HG02763 (cell line): ENCODE results near the gene TXNRD1.
"Not testable (repeated sequence)": the region's sequence is repeated elsewhere in the genome, so short reads cannot be mapped to it uniquely, and the experiment has no call there.

ENCODE experiments used
- ATAC-seq: cut with Tn5 transposase; IDR thresholded peaks from one replicate; pipeline ENCODE4 v1.9.1; 2021; ENCODE audit warnings: mild to moderate bottlenecking, moderate library complexity; ENCODE audit not compliant: unreplicated experiment

TXNRD1 gene

DNA sequence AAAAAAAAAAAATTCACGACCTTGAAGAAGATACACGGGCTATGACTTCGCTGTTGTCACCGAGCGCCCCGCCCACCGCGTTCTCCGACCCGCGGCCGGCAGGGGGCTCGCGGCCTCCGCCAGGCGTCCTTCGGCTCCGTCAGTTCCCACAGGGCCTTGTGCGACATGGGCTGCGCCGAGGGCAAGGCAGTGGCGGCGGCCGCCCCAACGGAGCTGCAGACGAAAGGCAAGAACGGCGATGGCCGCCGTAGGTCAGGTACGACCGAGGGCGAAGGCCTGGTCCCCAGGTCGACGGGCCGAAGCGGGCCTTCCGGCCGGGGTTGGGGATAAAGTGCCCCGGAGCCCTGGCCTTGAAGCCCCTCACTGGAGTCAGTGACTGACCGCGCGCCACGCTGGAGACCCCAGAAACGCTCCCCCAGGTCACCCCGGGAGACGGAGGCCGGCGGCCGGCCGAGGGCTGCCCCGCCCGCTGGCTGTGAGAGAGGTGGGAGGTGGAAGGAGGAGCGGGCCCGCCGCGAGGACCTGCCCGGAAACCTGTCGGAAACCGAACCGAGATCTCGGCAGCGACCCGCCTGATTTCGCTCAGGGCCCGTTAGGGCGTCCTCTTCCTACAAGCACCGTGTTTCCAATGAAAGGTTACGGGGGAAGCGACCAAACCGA is at the start of gene TXNRD1:
Gene TXNRD1 (plus strand): TSS at position 142 of the 660 bp plus-strand sequence. CDS start 24 bp downstream, at position 166.
- ATAC-seq = peak; percentile 89

DNA sequence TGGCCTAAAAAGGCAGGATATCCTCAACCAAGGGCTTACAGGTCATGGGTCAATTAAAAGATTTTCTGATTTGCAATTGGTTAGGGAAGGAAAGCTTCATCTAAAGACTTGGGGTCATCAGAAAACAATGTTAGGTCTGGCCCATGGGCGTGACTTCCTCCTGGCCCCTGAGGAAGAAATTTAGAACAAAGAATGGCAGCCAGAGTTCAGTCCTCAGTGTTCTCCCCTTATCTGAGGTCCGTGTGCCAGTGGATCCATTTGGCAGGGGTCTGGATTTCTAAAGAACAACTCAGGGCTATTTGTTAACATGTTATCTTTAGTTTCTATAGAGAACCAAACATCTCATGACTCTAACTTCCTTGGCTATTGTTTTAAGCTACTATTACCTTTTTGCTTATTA is 49.8 kb upstream of the TXNRD1 start:
- ATAC-seq = no peak

DNA sequence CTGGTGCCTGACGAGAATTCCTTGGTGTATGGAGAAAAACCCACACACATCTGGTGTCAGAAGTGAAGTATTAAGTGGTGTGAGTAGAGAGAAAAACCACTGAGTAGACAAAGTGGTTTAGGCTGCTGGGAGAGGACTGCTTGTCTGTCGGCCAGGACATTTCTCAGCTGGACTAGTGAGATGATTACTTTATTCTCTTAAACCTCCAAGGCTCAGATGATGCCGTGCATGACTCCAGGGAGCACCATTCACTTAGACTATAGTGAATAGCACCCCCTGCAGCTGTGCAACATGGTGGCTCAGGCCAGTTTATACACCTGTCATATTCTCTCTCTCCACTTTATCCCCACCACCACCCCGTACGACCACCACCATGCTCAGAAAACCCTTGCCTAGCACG is 49.1 kb upstream of the TXNRD1 start:
- no peak for ATAC-seq

DNA sequence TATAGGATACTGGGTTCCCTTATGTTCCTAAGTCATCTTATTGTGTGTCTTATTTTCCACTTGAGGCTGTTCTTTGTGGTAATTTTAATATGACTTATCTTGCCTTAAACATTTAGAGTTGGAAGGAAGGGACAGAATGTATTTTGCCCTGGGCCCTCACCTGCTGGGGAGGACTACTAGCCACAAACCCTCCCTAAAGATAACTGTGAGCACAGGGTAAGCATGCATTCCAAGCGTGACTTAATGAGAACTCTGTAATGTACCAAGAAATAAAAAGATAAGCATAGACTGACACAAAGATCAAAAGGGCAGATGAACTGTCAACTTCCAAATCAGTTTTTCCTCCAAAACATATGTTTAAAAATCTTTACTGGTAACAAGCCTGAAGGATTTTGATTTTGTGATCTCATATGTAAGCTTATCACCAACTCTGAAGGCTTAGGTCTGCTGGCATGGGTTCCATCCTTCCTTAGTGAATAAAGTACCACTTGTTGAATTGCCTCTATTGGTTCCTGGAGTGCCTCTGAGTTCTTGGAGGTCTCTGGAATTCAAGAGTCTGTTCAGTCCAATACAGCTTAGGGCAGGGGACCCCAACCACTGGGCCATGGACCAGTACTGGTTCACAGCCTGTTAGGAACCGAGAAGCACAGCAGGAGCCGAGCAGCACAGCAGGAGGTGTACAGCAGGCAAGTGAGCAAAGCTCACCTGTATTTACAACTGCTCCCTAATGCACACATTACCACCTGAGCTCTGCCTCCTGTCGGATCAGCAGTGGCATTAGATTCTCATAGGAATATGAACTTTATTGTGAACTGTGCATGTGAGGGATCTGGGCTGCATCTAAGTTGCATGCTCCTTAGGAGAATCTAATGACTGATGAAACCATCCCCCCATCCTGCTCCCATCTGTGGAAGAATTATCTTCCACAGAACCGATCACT is 47.8 kb upstream of the TXNRD1 start:
- ATAC-seq = no peak

DNA sequence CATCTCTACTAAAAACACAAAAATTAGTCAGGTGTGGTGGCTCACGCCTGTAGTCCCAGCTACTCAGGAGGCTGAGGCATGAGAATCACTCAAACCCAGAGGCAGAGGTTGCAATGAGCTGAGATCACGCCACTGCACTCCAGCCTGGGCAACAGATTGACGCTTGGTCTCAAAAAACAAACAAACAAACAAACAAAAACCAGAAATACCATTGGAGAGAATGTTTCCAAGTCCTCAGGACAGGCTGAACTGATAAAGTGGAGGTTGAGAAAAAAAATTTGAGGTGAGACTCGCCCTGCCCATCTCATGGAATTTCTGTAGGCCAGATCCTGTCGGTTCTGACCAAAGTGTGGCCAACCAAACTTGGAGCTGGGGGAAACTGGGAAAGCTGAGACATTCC is 47.0 kb upstream of the TXNRD1 start:
- ATAC-seq = no peak

DNA sequence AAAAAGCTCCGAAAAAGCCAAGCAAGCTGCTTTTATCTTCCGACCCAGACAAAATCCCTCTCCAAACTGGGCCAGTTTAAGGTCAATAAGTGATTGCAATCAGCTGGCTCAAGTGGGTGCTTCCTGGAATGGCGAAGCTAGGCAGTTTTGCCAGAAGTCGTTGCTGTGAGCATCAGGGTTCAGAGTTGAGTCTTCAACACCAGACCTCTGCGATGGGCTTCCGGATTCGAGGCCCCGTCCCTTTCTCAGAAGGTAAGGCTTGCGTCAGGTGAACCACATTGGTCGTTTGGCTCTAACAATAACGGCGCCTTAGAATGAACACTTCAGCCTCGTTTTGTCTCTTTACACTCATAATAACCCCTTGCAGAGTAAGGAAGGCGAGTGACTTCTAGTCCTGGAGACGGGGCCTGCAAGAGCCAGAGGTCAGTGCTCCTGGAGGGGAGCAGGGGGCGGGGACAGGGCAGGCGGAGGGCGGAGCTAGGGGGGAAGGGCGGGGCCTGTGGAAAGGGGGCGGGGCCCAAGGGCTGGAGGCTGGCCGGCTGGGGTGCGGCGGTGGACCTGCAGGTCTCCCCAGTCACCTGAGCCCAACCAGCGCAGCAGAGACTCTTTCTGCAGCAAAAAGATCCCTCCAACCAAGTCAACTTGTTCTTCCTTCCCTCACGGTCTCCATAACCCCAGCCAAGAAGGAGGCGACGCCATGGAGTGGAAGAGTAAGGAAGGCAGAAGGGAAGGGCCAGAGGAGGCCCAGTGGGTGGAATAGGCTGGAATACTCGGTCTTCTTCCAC is 43.6 kb upstream of the TXNRD1 start:
- ATAC-seq = no peak

DNA sequence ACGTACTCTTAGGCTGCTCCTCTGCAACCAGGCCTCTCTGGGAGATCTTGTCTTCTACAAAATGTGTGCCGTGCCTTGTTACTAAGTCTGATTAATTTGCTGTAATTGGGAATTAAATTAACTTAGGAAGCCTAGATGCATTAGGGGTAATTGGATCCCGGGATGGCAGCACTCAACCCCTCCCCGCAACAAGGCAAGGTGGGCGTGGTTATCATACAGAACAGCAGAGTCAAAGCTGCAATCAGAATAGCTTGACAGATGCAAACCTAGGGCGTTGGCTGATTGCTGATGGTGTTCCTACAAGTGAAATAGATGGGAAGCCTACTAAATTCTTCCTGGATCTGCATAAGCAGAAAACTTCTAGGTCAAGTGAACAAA is 43.0 kb upstream of the TXNRD1 start:
- ATAC-seq = no peak

DNA sequence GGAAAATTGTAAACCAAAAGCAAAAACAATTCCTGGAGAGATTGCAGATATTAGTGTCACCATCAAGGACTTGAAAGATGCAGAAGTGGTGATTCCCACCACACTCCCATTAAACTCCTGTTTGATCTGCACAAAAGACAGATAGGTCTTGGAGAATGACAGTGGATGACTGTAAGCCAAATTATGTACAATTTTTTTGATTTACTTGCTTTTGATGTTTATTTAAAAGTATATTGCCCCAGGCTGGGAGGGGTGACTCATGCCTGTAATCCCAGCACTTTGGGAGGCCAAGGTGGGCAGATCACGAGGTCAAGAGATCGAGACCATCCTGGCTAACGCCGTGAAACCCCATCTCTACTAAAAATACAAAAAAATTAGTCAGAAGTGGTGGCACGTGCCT is 41.8 kb upstream of the TXNRD1 start:
- not testable (repeated sequence) for ATAC-seq

DNA sequence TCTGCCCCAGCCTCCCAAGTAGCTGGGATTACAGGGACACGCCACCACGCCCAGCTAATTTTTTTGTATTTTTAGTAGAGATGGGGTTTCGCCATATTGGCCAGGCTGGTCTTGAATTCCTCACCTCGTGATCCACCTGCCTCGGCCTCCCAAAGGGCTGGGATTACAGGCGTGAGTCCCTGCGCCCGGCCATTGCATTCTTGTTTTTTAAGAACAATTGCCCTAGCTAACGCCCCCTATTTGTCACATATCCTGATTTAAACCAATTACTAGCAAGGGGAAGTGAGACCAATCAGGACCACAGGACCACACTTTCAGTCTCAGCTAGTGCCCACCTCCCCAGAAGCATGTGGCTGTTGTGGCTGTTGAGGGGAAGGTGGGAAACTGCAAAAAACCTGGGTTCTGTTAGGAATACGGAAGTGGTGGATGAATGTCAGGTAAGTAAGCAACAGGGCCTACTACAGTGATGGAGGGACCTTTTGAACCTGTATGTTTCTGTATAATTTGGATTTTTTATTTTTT is 39.8 kb upstream of the TXNRD1 start:
- no peak for ATAC-seq

DNA sequence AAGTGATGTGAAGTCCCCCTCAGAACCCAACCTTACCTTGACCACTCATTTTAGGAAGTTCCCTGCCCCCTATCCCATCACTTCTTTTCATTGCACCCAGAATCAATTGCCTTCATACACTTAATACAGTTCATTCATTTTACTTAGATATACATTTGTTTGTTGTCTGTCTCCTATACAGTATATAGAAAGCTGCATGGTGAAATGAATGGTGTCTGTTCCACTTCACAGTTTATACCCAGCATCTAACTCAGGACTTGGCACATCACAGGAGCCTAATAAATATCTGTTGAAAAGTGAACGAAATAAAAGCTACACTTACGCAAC is 38.3 kb upstream of the TXNRD1 start:
- ATAC-seq = no peak

DNA sequence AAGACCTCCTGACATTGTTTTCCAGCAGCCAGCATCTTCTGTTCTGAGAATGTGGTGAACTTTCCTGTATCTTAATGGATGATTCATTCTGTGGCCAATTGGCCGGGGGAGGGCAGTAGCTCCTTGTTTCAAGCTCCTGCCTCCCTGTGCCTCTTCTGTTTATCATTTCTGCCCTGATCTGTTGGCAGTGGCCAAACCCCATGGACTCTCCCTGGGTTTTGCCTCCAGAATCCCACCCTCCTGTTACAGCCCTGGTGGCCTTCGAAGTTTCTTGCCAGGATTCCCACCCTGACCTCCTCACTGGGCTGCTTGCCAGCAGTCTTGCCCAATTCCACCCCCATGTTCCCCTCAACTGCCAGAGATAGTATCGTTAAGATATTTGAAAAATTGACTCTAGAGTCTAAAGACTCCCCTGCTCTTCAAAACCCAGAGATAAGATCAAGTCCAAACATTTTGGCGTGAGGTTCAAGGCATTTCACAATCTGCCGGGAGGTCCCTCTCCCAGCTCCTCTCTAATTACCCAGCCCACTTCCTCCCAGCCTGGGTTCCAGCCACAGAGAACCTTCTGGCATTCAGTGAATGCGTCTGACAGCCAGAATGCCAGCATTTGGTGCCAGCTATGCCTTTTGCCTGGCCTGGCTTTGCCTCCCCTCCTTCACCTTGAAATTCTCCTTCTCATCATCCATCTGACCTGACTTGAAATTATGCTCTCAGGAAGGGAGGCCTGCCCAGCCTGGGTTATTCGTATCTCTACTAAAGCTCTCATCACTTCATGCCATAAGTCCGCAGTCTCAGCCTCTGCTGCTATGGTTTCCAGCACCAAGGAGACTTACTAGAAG is 37.7 kb upstream of the TXNRD1 start:
- ATAC-seq = no peak

DNA sequence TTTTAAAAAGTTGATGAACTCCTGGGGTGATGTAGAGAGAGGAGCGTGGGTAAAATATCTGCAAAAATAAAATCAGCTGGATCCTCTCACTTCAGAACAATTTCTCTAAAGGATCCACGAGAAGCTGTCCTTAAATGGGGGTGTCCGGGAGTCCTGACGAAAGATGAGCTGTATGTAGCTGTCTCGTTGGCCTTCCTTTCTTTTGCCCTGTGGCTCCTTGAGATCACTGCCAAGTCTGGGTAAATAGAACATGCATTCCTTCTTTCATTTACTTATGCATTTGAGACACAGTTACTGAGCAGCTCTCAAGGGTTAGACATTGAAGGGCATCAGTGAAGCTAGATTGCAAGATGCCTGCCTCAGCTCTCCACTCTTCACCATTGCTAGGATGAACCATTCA is 35.2 kb upstream of the TXNRD1 start:
- no peak for ATAC-seq

DNA sequence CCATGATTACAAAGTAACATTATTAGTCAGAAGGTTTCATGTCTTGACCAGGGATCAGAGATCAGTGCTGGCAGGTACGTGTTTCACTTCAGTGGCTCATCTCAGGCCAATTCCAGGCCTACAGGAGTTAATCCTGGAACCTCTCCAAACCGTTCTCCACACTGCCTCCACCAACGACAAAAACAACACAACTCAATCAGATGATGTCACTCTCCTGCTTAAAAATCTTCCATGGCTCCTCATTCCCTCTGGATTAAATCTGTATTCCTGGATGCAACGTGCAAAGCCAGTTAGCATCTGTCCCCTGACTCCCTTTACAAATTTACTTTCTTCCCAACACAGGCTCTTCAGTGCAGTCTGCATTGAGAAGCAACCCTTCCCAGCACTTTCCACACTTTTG is 34.3 kb upstream of the TXNRD1 start:
- no peak for ATAC-seq

DNA sequence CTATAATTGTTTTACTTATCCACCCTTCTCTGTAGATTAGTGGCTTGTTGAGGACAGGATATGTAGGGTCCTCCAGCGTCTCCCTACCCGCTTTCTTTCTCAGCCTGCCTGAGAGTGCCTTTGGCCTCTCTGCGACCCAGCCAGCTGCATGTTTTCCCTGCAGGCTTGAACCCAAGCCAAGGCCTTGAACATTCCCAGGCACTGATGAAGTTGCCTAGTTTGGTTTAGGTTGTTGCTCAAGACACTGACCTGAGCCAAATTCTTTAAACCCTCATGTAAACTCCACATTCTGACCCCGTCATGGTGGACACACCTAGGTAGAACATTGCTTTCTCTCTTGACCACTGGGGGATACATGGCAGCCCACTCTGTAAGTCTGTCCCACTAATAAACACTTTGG is 33.4 kb upstream of the TXNRD1 start:
- ATAC-seq = no peak

DNA sequence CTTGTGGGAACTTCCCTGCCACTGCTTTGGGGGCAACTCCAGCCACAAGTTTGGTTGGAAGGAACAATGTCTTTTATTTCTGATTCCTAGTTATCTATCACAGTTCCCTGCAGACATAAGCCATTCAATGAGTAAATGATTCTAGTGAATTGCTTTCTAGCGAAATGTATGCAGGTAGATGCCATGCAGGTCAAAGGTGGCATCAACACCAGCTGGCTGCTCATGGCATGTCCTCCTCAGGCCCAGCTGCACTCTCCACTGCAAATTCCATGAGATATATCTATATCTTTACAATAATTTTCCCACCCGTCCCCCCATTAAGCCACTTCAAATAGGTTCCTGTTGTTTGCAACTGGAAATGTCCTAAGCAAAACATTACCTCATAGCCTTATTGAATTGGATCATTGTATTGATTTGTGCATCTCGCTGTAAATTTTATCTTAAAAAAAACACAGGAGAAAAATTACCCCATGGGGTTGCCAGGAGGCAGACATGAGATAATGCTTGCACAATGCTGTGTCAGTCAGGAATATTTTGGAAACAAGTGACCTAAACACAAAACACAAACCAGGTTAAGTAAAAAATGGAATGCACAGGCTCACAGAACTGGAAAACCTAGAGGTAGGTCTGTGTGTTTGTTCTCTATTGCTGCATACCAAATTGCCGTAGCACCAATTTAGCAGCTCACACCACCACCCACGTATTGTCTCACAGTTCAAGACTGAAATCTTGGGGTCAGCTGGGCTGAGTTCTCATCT is 32.8 kb upstream of the TXNRD1 start:
- ATAC-seq = no peak

DNA sequence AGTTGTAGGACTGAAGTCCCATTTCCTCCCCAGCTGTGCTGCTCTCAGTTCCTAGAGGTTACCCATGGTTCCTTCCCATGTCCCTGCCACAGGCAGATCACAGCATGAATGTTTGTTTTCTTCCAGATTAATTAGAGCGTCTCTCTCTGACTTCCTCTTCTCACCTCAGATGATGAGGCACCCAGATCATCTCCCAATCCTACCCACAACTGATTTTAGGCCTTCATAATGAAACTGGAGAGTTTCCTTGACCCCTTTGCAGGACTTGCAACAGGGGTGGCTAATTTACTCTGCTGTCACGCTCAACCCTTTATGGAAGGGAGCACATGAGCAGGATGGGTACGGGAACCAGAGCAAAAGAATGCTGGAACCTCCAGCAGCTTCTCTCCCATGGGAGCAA is 32.1 kb upstream of the TXNRD1 start:
- no peak for ATAC-seq

DNA sequence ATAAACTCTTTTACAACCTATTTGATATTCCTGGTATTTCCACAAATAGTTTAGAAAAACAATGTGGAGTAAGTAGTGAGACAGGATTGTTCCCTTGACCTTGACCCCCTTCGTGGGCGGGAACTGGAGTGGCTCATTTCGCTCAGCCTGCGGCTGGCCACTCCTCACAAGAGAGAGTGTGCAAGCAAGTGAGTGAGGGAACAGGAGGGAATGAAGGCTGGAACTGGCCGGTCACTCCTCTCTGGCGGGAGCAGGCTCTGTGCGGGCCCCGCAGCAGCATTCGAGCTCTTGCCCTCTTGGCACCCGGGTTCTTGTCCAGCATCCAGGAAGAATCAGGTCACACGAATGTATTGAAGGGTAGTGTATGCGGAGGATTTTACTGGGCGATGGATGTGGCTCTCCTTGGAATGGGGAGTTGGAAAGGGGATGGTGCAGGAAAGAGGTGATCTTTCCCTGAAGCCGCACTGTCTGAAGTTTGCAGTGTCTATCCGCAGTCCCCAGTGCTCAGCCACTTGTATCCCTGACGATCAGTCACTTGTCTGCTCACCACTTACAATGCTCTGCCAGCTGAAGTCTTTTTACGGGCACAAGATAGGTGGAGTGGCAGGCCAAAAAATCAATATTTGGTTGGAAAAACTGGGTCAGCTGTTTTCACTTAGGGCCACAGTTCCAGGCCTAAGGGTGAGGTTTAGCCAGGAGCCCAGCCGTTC is 28.0 kb upstream of the TXNRD1 start:
- no peak for ATAC-seq

DNA sequence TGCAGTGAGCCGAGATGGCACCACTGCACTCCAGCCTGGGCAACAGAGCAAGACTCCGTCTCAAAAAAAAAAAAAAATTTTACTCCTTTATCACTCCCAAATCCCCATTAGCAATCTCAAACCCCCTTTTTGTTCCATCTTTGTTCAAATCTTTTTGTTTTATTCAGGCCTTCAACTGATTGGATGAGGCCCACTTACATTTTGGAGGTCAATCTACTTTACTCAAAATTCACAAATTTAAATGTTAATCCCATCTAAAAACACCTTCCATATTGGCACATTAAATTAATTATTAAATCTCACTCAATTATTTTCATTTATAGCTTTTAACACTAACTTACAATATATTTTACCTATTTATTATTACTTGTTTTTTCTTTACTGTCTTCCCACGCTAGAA is 27.0 kb upstream of the TXNRD1 start:
- ATAC-seq = no peak

DNA sequence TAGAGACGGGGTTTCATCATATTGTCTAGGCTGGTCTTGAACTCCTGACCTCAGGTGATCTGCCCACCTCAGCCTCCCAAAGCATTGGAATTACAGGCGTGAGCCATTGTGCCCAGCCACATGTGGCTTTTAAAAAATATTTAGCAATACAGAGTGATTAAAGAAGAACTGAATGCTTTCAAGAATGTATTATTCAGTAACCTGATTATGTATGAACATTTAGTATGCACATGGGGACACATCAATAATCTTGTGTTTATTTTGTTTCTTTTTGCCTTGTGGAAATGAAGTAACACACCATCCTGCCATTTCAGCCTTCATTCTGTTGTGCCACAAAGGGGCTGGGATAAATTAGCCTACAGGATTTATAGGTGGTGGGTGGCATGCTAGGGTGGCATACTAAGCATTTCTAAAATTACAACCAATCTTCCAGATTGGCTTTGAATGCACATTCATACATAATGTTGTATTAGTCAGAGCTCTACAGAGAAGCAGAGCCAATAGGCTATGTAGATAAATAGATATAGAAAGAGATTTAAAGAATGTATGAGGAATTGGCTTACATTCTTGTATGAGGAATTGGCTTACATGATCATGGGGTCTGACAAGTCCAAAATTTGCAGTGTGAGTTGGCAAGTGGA is 25.5 kb upstream of the TXNRD1 start:
- ATAC-seq = no peak
